GM21381 (cell line): Measurements from ENCODE around the gene ADARB2.
"Not testable (repeated sequence)": the region's sequence is repeated elsewhere in the genome, so short reads cannot be mapped to it uniquely, and the experiment has no call there.

Source experiments
- ATAC-seq: cut with Tn5 transposase; IDR thresholded peaks from one replicate; pipeline ENCODE4 v1.9.1; 2021; ENCODE audit warnings: mild to moderate bottlenecking, moderate library complexity; ENCODE audit not compliant: unreplicated experiment

The ADARB2 gene

GRCh38 chr10:1474376-1475097, 262.8 kb downstream of the ADARB2 start:
- no peak for ATAC-seq

GRCh38 chr10:1473874-1474273, 263.5 kb downstream of the ADARB2 start:
- ATAC-seq = no peak

GRCh38 chr10:1472178-1472958, 265.0 kb downstream of the ADARB2 start:
- ATAC-seq = no peak

- no peak for ATAC-seq
These were observed 268.5 kb downstream of the ADARB2 start for GRCh38 chr10:1468811-1469210.

GRCh38 chr10:1467334-1468076, 269.8 kb downstream of the ADARB2 start:
- ATAC-seq = no peak

GRCh38 chr10:1465993-1466764, 271.1 kb downstream of the ADARB2 start:
- no peak for ATAC-seq

- ATAC-seq = no peak
These were observed 271.9 kb downstream of the ADARB2 start for GRCh38 chr10:1465418-1465911.

- no peak for ATAC-seq
These were observed 272.4 kb downstream of the ADARB2 start for GRCh38 chr10:1464881-1465417.

- ATAC-seq = not testable (repeated sequence)
These were observed 273.4 kb downstream of the ADARB2 start for GRCh38 chr10:1463971-1464370.

GRCh38 chr10:1462994-1463633, 274.2 kb downstream of the ADARB2 start:
- no peak for ATAC-seq

- no peak for ATAC-seq
These were observed 274.8 kb downstream of the ADARB2 start for GRCh38 chr10:1462521-1462920.

- ATAC-seq = no peak
These were observed 275.3 kb downstream of the ADARB2 start for GRCh38 chr10:1462032-1462431.

- no peak for ATAC-seq
These were observed 276.3 kb downstream of the ADARB2 start for GRCh38 chr10:1461016-1461415.

GRCh38 chr10:1459664-1460063, 277.7 kb downstream of the ADARB2 start:
- ATAC-seq = not testable (repeated sequence)

GRCh38 chr10:1454951-1455350, 282.4 kb downstream of the ADARB2 start:
- peak; percentile 9 for ATAC-seq

- peak; percentile 99 for ATAC-seq
These were observed 282.9 kb downstream of the ADARB2 start for GRCh38 chr10:1454428-1454827.

GRCh38 chr10:1452777-1453176, 284.5 kb downstream of the ADARB2 start:
- ATAC-seq = no peak

- ATAC-seq = no peak
These were observed 285.4 kb downstream of the ADARB2 start for GRCh38 chr10:1451941-1452340.

GRCh38 chr10:1451362-1451888, 285.9 kb downstream of the ADARB2 start:
- no peak for ATAC-seq
